Neural cell (in vitro differentiated cells): ENCODE results near the gene GET4.

Source experiments
- EP300 ChIP-seq: fragments of 450-650 bp; conservative IDR thresholded peaks from 2 replicates; pipeline ENCODE4 v1.6.1; 2014; ENCODE audit warnings: antibody characterized with exemption, mild to moderate bottlenecking, moderate library complexity; ENCODE audit not compliant: poor library complexity, severe bottlenecking
- RAD21 ChIP-seq: fragments of 450-650 bp; conservative IDR thresholded peaks from 2 replicates; pipeline ENCODE4 v1.6.1; 2014; ENCODE audit warnings: antibody characterized with exemption, mild to moderate bottlenecking, moderate library complexity
- TAF1 ChIP-seq: IDR thresholded peaks from 2 replicates; pipeline ENCODE4 v1.6.1; 2012; ENCODE audit warnings: low read depth
- TF ChIP-seq, protein P1 (sequence below): fragments of 450-650 bp; IDR thresholded peaks from 2 replicates; pipeline ENCODE4 v1.5.1; 2014; ENCODE audit warnings: antibody characterized with exemption, mild to moderate bottlenecking, moderate library complexity; ENCODE audit not compliant: poor library complexity, severe bottlenecking
- TF ChIP-seq, protein P2 (sequence below): IDR thresholded peaks from 2 replicates; pipeline ENCODE4 v1.6.1; 2012; ENCODE audit warnings: borderline replicate concordance

DNA sequence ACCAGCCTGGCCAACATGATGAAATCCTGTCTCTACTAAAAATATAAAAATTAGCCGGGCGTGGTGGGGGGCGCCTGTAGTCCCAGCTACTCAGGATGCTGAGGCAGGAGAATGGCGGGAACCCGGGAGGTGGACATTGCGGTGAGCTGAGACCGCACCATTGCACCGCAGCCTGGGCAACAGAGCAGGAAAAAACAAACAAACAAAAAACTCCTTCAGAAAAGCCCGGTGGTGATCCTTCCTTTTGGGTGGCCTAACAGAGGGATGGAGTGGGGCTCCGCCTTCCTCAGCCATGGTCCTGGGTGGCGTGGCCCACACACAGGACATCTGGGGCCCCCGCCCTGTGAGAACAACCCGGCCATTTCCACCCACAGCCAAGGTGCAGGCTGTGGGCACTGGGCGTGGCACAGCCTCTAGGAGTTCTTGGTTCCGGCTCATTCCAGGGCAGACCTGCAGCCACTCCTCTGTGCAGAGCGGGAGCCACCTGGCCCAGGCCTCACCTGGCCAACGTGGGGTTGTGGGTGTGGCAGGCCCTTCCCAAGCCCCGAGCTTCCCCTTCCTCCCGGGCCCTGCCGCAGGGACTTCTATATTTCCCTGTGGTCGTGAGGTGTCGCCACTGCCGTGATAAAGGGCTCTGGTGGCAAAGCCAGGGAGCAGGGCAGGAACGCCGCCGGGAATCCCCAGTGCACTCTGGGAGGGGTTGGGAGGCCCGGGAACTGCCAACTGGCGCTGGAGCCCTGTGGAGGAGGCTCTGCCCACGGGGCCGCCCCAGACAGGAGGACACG is 37.6 kb downstream of the GET4 start:
- TF ChIP-seq RAD21 (no peak), TAF1 (no peak), EP300 (no peak)
- TF ChIP-seq, protein P1, sequence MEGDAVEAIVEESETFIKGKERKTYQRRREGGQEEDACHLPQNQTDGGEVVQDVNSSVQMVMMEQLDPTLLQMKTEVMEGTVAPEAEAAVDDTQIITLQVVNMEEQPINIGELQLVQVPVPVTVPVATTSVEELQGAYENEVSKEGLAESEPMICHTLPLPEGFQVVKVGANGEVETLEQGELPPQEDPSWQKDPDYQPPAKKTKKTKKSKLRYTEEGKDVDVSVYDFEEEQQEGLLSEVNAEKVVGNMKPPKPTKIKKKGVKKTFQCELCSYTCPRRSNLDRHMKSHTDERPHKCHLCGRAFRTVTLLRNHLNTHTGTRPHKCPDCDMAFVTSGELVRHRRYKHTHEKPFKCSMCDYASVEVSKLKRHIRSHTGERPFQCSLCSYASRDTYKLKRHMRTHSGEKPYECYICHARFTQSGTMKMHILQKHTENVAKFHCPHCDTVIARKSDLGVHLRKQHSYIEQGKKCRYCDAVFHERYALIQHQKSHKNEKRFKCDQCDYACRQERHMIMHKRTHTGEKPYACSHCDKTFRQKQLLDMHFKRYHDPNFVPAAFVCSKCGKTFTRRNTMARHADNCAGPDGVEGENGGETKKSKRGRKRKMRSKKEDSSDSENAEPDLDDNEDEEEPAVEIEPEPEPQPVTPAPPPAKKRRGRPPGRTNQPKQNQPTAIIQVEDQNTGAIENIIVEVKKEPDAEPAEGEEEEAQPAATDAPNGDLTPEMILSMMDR: no peak
- TF ChIP-seq, protein P2, sequence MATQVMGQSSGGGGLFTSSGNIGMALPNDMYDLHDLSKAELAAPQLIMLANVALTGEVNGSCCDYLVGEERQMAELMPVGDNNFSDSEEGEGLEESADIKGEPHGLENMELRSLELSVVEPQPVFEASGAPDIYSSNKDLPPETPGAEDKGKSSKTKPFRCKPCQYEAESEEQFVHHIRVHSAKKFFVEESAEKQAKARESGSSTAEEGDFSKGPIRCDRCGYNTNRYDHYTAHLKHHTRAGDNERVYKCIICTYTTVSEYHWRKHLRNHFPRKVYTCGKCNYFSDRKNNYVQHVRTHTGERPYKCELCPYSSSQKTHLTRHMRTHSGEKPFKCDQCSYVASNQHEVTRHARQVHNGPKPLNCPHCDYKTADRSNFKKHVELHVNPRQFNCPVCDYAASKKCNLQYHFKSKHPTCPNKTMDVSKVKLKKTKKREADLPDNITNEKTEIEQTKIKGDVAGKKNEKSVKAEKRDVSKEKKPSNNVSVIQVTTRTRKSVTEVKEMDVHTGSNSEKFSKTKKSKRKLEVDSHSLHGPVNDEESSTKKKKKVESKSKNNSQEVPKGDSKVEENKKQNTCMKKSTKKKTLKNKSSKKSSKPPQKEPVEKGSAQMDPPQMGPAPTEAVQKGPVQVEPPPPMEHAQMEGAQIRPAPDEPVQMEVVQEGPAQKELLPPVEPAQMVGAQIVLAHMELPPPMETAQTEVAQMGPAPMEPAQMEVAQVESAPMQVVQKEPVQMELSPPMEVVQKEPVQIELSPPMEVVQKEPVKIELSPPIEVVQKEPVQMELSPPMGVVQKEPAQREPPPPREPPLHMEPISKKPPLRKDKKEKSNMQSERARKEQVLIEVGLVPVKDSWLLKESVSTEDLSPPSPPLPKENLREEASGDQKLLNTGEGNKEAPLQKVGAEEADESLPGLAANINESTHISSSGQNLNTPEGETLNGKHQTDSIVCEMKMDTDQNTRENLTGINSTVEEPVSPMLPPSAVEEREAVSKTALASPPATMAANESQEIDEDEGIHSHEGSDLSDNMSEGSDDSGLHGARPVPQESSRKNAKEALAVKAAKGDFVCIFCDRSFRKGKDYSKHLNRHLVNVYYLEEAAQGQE: no peak
